HG02798 (cell line): ENCODE data around the gene THAP11.

Experiments
- ATAC-seq: cut with Tn5 transposase; IDR thresholded peaks from one replicate; pipeline ENCODE4 v1.9.1; 2021; ENCODE audit warnings: mild to moderate bottlenecking; ENCODE audit not compliant: unreplicated experiment, poor library complexity

Gene THAP11

GRCh38 chr16:67881621-67882161, 39.6 kb downstream of the THAP11 start:
- ATAC-seq: no peak

- no peak for ATAC-seq
These were observed 40.4 kb downstream of the THAP11 start for GRCh38 chr16:67882374-67883145.

DNA sequence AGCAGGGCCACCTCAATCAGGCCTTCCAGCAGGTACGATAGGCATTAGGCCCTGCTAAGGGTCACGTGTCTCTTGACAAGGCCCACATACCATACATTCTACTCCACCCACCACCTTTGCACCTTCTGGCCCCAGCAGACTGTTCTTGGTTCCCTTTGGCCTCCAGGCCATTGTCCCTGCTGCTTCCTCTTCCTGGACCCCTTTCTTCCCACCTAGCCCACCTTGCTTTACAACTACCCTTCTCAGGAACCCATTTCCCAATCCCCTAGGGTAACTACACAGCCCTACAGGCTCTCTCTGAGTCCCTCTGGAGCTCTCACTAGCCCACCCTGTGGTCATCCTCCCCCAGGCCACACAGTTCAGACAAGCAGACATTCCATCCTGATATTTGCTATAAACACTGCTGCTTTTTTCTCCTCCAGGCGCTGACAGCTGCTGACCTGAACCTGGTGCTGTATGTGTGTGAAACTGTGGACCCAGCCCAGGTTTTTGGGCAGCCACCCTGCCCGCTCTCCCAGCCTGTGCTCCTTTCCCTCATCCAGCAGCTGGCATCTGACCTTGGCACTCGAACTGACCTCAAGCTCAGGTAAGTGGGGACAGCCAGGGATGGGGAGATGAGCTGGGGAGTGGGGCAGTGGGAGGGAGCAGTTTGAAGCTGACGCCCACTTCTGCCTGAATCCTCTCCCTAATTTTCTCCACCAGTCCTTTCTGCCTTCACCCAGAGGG, 41.2 kb downstream of the THAP11 start:
- no peak for ATAC-seq

DNA sequence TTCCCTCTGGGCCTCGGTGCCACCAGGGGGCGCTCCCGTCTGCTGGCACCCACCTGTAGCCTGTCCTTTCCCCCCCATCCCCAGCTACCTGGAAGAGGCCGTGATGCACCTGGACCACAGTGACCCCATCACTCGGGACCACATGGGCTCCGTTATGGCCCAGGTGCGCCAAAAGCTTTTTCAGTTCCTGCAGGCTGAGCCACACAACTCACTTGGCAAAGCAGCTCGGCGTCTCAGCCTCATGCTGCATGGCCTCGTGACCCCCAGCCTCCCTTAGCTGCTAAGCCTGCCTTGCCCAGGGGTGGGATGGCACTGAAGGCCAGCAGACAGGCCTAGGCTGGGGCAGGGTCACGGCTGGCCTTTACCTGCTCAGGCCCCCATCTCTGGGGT, 41.7 kb downstream of the THAP11 start:
- no peak for ATAC-seq

DNA sequence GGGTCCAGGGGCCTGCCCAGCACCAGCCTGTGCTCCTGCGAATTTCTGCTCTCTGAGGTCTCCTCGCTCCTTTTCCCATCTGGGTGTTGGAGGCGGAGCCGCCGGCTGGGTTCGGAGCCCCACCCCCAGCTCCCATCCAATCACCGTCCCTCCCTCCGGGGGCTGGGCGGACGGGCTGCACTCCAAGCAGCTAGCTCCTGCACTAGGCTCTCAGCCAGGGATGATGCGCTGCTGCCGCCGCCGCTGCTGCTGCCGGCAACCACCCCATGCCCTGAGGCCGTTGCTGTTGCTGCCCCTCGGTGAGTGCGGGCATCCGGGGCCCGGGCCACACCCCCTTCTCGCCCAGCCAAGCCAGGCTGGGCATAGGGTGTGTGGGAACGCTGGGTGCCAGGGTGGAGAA, 42.6 kb downstream of the THAP11 start, which contains the start of gene NRN1L:
Gene NRN1L, plus strand, starts transcription at position 202 of the 400 bp plus-strand sequence. Its CDS starts 19 bp downstream, at position 221.
- no peak for ATAC-seq

- no peak for ATAC-seq
These were observed 43.4 kb downstream of the THAP11 start for GRCh38 chr16:67885545-67885944.

DNA sequence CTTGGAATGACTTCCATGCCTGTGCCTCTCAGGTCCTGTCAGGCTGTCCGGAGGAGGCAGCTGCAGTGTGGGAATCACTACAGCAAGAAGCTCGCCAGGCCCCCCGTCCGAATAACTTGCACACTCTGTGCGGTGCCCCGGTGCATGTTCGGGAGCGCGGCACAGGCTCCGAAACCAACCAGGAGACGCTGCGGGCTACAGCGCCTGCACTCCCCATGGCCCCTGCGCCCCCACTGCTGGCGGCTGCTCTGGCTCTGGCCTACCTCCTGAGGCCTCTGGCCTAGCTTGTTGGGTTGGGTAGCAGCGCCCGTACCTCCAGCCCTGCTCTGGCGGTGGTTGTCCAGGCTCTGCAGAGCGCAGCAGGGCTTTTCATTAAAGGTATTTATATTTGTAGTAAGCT, 43.9 kb downstream of the THAP11 start:
- ATAC-seq: no peak

DNA sequence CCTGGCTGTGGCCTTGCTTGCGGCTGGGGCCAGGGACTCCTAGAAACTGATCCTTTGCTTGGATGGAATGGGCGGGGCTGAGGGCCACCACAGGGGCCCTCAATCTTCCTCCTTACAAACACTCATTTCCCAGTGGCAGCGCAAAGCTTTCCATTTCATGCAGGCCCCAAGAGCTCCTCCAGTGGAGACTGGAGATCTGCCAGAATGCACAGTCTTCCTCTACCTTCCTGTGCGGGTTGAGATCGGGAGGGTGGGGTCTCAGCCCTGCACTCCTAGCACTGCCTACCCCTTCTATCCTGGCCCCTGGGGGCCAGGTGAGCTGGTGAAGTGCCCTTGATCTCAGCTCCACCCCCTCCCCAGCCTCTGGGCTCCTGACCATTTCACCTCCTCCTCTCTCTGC, 44.3 kb downstream of the THAP11 start:
- ATAC-seq: no peak

DNA sequence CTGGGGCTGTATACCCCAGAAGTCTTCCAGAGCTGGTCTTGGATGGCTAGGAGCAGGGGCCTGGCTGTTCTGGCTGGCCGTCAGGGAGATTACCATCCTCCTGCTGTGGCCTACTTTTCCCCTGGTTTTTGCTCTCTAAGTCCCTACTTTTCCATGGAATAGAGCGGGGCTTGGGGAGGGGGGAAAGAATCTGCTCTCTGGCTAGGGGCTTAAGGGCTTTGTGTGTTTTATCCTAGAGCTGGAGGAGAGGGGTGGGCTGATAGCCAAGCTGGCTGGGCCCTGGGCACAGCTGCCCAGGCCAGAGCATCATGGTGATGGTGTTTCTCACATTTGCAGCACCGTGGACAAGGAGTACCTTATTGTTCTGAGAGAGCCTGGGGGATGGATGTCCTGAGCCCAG, 46.2 kb downstream of the THAP11 start:
- ATAC-seq: no peak

GRCh38 chr16:67892375-67892774, 50.3 kb downstream of the THAP11 start:
- ATAC-seq: no peak

GRCh38 chr16:67892899-67893742, 51.0 kb downstream of the THAP11 start, which contains the start of gene PSKH1:
Gene PSKH1, plus strand, starts transcription at chr16:67893254. Its CDS starts 15,496 bp downstream, at chr16:67908750.
- peak; percentile 95 for ATAC-seq
